NOMO-1 treated with dmso at 0.1 percent for 144 hours (cell line): ENCODE results near the gene TRIO.

Experiments
- DNase-seq: peaks from one replicate; lab custom pipeline; 2025; ENCODE audit not compliant: unreplicated experiment; lab: John Stamatoyannopoulos, UW

Gene TRIO

GRCh38 chr5:14122089-14122488, 21.1 kb upstream of the TRIO start:
- no peak for DNase-seq

GRCh38 chr5:14123551-14123950, 19.6 kb upstream of the TRIO start:
- DNase-seq = no peak

GRCh38 chr5:14123974-14124482, 19.1 kb upstream of the TRIO start:
- DNase-seq = no peak

- no peak for DNase-seq
Observed at GRCh38 chr5:14125262-14125661, 17.9 kb upstream of the TRIO start.

- DNase-seq = no peak
Observed at GRCh38 chr5:14127587-14127986, 15.6 kb upstream of the TRIO start.

- no peak for DNase-seq
Observed at GRCh38 chr5:14128079-14128478, 15.1 kb upstream of the TRIO start.

GRCh38 chr5:14129123-14129522, 14.0 kb upstream of the TRIO start:
- DNase-seq = no peak

- DNase-seq = no peak
Observed at GRCh38 chr5:14131855-14132503, 11.2 kb upstream of the TRIO start.

GRCh38 chr5:14133394-14133793, 9.7 kb upstream of the TRIO start:
- DNase-seq = no peak

- no peak for DNase-seq
Observed at GRCh38 chr5:14134083-14134482, 9.1 kb upstream of the TRIO start.

GRCh38 chr5:14134771-14135170, 8.4 kb upstream of the TRIO start:
- DNase-seq = no peak

GRCh38 chr5:14135621-14136020, 7.5 kb upstream of the TRIO start:
- no peak for DNase-seq

- DNase-seq = no peak
Observed at GRCh38 chr5:14136228-14136627, 6.9 kb upstream of the TRIO start.

- DNase-seq = no peak
Observed at GRCh38 chr5:14138608-14139540, 4.3 kb upstream of the TRIO start.

- no peak for DNase-seq
Observed at GRCh38 chr5:14141764-14142163, 1.4 kb upstream of the TRIO start.

- no peak for DNase-seq
Observed at GRCh38 chr5:14142202-14142826, 828 bp upstream of the TRIO start.

- DNase-seq = no peak
Observed at GRCh38 chr5:14143546-14143840, 351 bp downstream of the TRIO start.

- DNase-seq = no peak
Observed at GRCh38 chr5:14143841-14144585, 871 bp downstream of the TRIO start.

- DNase-seq = peak; percentile 94
Observed at GRCh38 chr5:14144586-14145434, 1.7 kb downstream of the TRIO start.
